Hepatocyte (in vitro differentiated cells): Measurements from ENCODE around the gene NUCB1.

Experiments
- CTCF ChIP-seq: fragments of 200-600 bp; sonication (generic); IDR thresholded peaks from 2 replicates; pipeline ENCODE4 v1.5.1; 2016; ENCODE audit warnings: antibody characterized with exemption, mild to moderate bottlenecking; ENCODE audit not compliant: poor library complexity
- EZH2 ChIP-seq: fragments of 200-600 bp; sonication (generic); IDR thresholded peaks from 2 replicates; pipeline ENCODE4 v1.6.1; 2016; ENCODE audit warnings: antibody characterized with exemption, mild to moderate bottlenecking, borderline replicate concordance

GRCh38 chr19:48870048-48870447 is 30.1 kb upstream of the NUCB1 start:
- TF ChIP-seq CTCF (no peak), EZH2 (no peak)
